HepG2 (cell line): Measurements from ENCODE around the gene SPATA25. TPM values are rescaled to one million over a fixed set of nuclear protein-coding genes. Genes with fewer than 3 reads are reported as not detected.

Source experiments
- AKNA ChIP-seq: sonication (generic); formaldehyde crosslinking; IDR thresholded peaks from 2 replicates; pipeline ENCODE4 v1.4.0; 2020; ENCODE audit warnings: missing genetic modification reagents, borderline replicate concordance
- ATF6 ChIP-seq: sonication (generic); formaldehyde crosslinking; conservative IDR thresholded peaks from 2 replicates; pipeline ENCODE4 v1.4.0; 2020; ENCODE audit warnings: missing genetic modification reagents
- BHLHE40 ChIP-seq: IDR thresholded peaks from 2 replicates; pipeline ENCODE4 v1.6.1; 2011; ENCODE audit warnings: low read length, improper control_type of control experiment
- FOXP1 ChIP-seq, 2 experiments: fragments of 450-650 bp in 1 of 2; IDR thresholded peaks; 2 replicates each; pipeline ENCODE4 v1.6.1; 2017 to 2018; ENCODE audit warnings: antibody characterized with exemption in 1 of 2
- HDAC6 ChIP-seq: fragments of 200-600 bp; sonication (generic); IDR thresholded peaks from 2 replicates; pipeline ENCODE4 v1.7.0; 2017; ENCODE audit warnings: mild to moderate bottlenecking, antibody characterized with exemption, low read length, low read depth
- HNRNPLL ChIP-seq: fragments of 200-400 bp; formaldehyde crosslinking; IDR thresholded peaks from 2 replicates; pipeline ENCODE4 v1.6.1; 2017; ENCODE audit warnings: mild to moderate bottlenecking, low read depth, low read length; ENCODE audit not compliant: poor library complexity, severe bottlenecking
- KLF6 ChIP-seq: IDR thresholded peaks from 2 replicates; pipeline ENCODE4 v1.8.0; 2016; ENCODE audit warnings: missing biosample characterization, missing genetic modification reagents
- PITX1 ChIP-seq: sonication (generic); formaldehyde crosslinking; IDR thresholded peaks from 2 replicates; pipeline ENCODE4 v1.5.1; 2020; ENCODE audit warnings: mild to moderate bottlenecking, missing genetic modification reagents
- POGK ChIP-seq: sonication (generic); formaldehyde crosslinking; conservative IDR thresholded peaks from 2 replicates; pipeline ENCODE4 v1.8.0; 2022; ENCODE audit warnings: mild to moderate bottlenecking, moderate library complexity, missing genetic modification reagents
- SOX5 ChIP-seq: IDR thresholded peaks from 2 replicates; pipeline ENCODE4 v1.6.1; 2016; ENCODE audit warnings: borderline replicate concordance
- STAG1 ChIP-seq: sonication (generic); formaldehyde crosslinking; IDR thresholded peaks from 2 replicates; pipeline ENCODE4 v1.4.0; 2020; ENCODE audit warnings: missing genetic modification reagents
- ZBTB7B ChIP-seq: sonication (generic); formaldehyde crosslinking; IDR thresholded peaks from 2 replicates; pipeline ENCODE4 v1.4.0; 2020; ENCODE audit warnings: missing genetic modification reagents
- ZNF121 ChIP-seq: sonication (generic); formaldehyde crosslinking; IDR thresholded peaks from 2 replicates; pipeline ENCODE4 v1.5.0; 2020; ENCODE audit warnings: mild to moderate bottlenecking, missing genetic modification reagents
- ZNF142 ChIP-seq: sonication (generic); formaldehyde crosslinking; IDR thresholded peaks from 2 replicates; pipeline ENCODE4 v1.4.0; 2020; ENCODE audit warnings: missing genetic modification reagents
- ZNF225 ChIP-seq: sonication (generic); formaldehyde crosslinking; IDR thresholded peaks from 2 replicates; pipeline ENCODE4 v1.4.0; 2020; ENCODE audit warnings: mild to moderate bottlenecking, missing genetic modification reagents
- polyA plus RNA-seq, 8 experiments: library from polyadenylated mRNA; depleted of rRNA in 3 of 8; stranded (reverse) in 7 of 8; unstranded in 1 of 8; fragments of >200 nt; fragmentation: Illumina TruSeq in 4 of 8; extraction: Trizol in 4 of 8; gene quantifications; 2 replicates each; pipeline versions ENCODE4 v1.2.1 to v1.2.3, GENCODE V29; 2011 to 2016; ENCODE audit warnings: low read depth in 4 of 8, missing spikeins in 1 of 8, mixed read lengths in 1 of 8; ENCODE audit not compliant: insufficient read depth in 1 of 8
- total RNA-seq, 5 experiments: library from RNA; depleted of rRNA; stranded (reverse); fragments of >200 nt; fragmentation: Illumina TruSeq; extraction: Trizol; gene quantifications; 2 replicates each; pipeline ENCODE4 v1.2.3, GENCODE V29; 2016; ENCODE audit warnings: low read depth in 1 of 5

The SPATA25 gene
- total and polyA plus RNA-seq, 2 of the 13 experiments (the other 11 are each of a cell fraction or from before 2014, with no cell fraction given) = 4.8 to 7.6 TPM

GRCh38 chr20:45886590-45887345, 654 bp downstream of the SPATA25 start (continued):
- no peak for TF ChIP-seq AKNA (CRISPR knock-in tag)
- TF ChIP-seq POGK = no peak
- no peak for TF ChIP-seq PITX1 (CRISPR knock-in tag)
- no peak for TF ChIP-seq FOXP1 (IDR thresholded peaks at IDR 0.05)
- no peak for TF ChIP-seq FOXP1 (CRISPR knock-in tag; IDR thresholded peaks at IDR 0.05)
- TF ChIP-seq HDAC6 = no peak
- TF ChIP-seq ZNF225 (CRISPR knock-in tag) = no peak
- TF ChIP-seq ZNF121 (CRISPR knock-in tag) = no peak
- TF ChIP-seq STAG1 (CRISPR knock-in tag) = peak; percentile 29; the same call in 1 of the 2 replicates
- TF ChIP-seq ZBTB7B (CRISPR knock-in tag) = no peak
- no peak for TF ChIP-seq SOX5 (CRISPR knock-in tag)
- no peak for TF ChIP-seq BHLHE40
- peak; percentile 15 for TF ChIP-seq HNRNPLL
- no peak for TF ChIP-seq ATF6 (CRISPR knock-in tag)
- TF ChIP-seq ZNF142 (CRISPR knock-in tag) = no peak
- TF ChIP-seq KLF6 = no peak
